Occipital lobe (tissue), 2 donors: ENCODE data around the gene LRP2BP. TPM values are rescaled to one million over a fixed set of nuclear protein-coding genes. Genes with fewer than 3 reads are reported as not detected.
"Not testable (repeated sequence)": the region's sequence is repeated elsewhere in the genome, so short reads cannot be mapped to it uniquely, and the experiment has no call there.

Source experiments
- DNase-seq: peaks from one replicate; lab custom pipeline; 2025; lab: John Stamatoyannopoulos, UW
- total RNA-seq: library from RNA; depleted of rRNA; stranded (reverse); fragments of >200 nt; gene quantifications from one replicate; pipeline ENCODE4 v1.2.3, GENCODE V29; 2014

LRP2BP gene
- total RNA-seq, 1 donor from 2014 or later = 10.8 TPM

- no peak for DNase-seq
These were observed 33.9 kb downstream of the LRP2BP start for GRCh38 chr4:185361872-185362271.

GRCh38 chr4:185359767-185360446, 35.8 kb downstream of the LRP2BP start:
- no peak for DNase-seq

- DNase-seq = no peak
These were observed 36.8 kb downstream of the LRP2BP start for GRCh38 chr4:185358959-185359358.

GRCh38 chr4:185358514-185358913, 37.2 kb downstream of the LRP2BP start:
- no peak for DNase-seq

- DNase-seq = no peak
These were observed 37.8 kb downstream of the LRP2BP start for GRCh38 chr4:185357733-185358440.

- no peak for DNase-seq
These were observed 38.5 kb downstream of the LRP2BP start for GRCh38 chr4:185357211-185357610.

- no peak for DNase-seq
These were observed 43.0 kb downstream of the LRP2BP start for GRCh38 chr4:185352741-185353140.

GRCh38 chr4:185352202-185352601, 43.5 kb downstream of the LRP2BP start:
- DNase-seq = no peak

- no peak for DNase-seq
These were observed 44.0 kb downstream of the LRP2BP start for GRCh38 chr4:185351691-185352090.

GRCh38 chr4:185346975-185347601, 48.6 kb downstream of the LRP2BP start:
- no peak for DNase-seq

- no peak for DNase-seq
These were observed 50.8 kb downstream of the LRP2BP start for GRCh38 chr4:185344743-185345538.

GRCh38 chr4:185343726-185344581, 51.8 kb downstream of the LRP2BP start:
- DNase-seq = no peak

- no peak for DNase-seq
These were observed 53.9 kb downstream of the LRP2BP start for GRCh38 chr4:185341841-185342240.

- no peak for DNase-seq
These were observed 54.3 kb downstream of the LRP2BP start for GRCh38 chr4:185341377-185341776.

GRCh38 chr4:185339941-185340340, 55.8 kb downstream of the LRP2BP start:
- no peak for DNase-seq

- DNase-seq = no peak
These were observed 60.1 kb downstream of the LRP2BP start for GRCh38 chr4:185335579-185335978.

- DNase-seq = no peak
These were observed 61.4 kb downstream of the LRP2BP start for GRCh38 chr4:185334326-185334725.

GRCh38 chr4:185332575-185333464, 62.9 kb downstream of the LRP2BP start:
- no peak for DNase-seq

- DNase-seq = not testable (repeated sequence)
These were observed 65.7 kb downstream of the LRP2BP start for GRCh38 chr4:185329879-185330510.
